Spleen (tissue), 7 donors: ENCODE results near the gene ITIH3.

Experiments used
- CTCF ChIP-seq, 11 experiments: fragments of 200-600 bp in 7 of 11; fragments of 450-650 bp in 4 of 11; sonication (generic) in 4 of 11; IDR thresholded peaks in 8 of 11; conservative IDR thresholded peaks in 3 of 11; 1 replicate in 7 of 11; 2 replicates in 4 of 11; pipeline versions ENCODE4 v1.4.0 to v1.8.0; 2016 to 2021; ENCODE audit warnings: antibody characterized with exemption in 11 of 11, inconsistent platforms in 4 of 11, mild to moderate bottlenecking in 1 of 11
- POLR2A ChIP-seq, 3 donors: fragments of 450-650 bp; IDR thresholded peaks; one replicate each; pipeline ENCODE4 v1.5.1; 2017; ENCODE audit warnings: antibody characterized with exemption in 3 of 3, mild to moderate bottlenecking in 1 of 3
- POLR2AphosphoS5 ChIP-seq, 3 donors: sonication (generic); formaldehyde crosslinking; IDR thresholded peaks; one replicate each; pipeline ENCODE4 v1.5.1; 2017; ENCODE audit warnings: antibody characterized with exemption in 3 of 3
- donor health status: DM: no; HTN: no; CAD: no; lungs with moderate emphysema.
- donor health status: DM: no; HTN: no; CAD: no.
- donor health status: DM: no; HTN: no; CAD: no.

GRCh38 chr3:52787246-52787645 is 7.3 kb upstream of the ITIH3 start:
- no peak for TF ChIP-seq POLR2A (IDR thresholded peaks at IDR 0.05)
- TF ChIP-seq CTCF (IDR thresholded peaks at IDR 0.05 in 8 of 11, conservative IDR thresholded peaks at IDR 0.05 in 3 of 11): no peak
- no peak for TF ChIP-seq POLR2AphosphoS5 (IDR thresholded peaks at IDR 0.05)
